H1 (cell line): Measurements from ENCODE around the gene OR51T1. TPM values are rescaled to one million over a fixed set of nuclear protein-coding genes. Genes with fewer than 3 reads are reported as not detected.

Experiments
- ASH2L ChIP-seq: fragments of 200-600, 300-600 bp; sonication (generic); IDR thresholded peaks from one replicate; pipeline ENCODE4 v1.7.1; 2017; ENCODE audit warnings: low read length
- ATF3 ChIP-seq: IDR thresholded peaks from 2 replicates; pipeline ENCODE4 v1.6.1; 2011; ENCODE audit warnings: low read depth, mild to moderate bottlenecking, low read length; ENCODE audit not compliant: insufficient read depth
- BCL11A ChIP-seq, 2 experiments: IDR thresholded peaks; one replicate each; pipeline ENCODE4 v1.6.1; 2011; ENCODE audit warnings: low read depth in 2 of 2, low read length in 2 of 2, mild to moderate bottlenecking in 2 of 2
- CHD7 ChIP-seq: fragments of 300-600 bp; sonication (generic); IDR thresholded peaks from 2 replicates; pipeline ENCODE4 v1.7.1; 2012; ENCODE audit warnings: low read length, moderate library complexity, mild to moderate bottlenecking, inconsistent platforms; ENCODE audit not compliant: insufficient replicate concordance
- EP300 ChIP-seq, 2 experiments: IDR thresholded peaks; 1 replicate in 1 of 2; 2 replicates in 1 of 2; pipeline ENCODE4 v1.6.1; 2011 to 2012; ENCODE audit warnings: low read depth in 2 of 2, low read length in 2 of 2, mild to moderate bottlenecking in 2 of 2, borderline replicate concordance in 1 of 2, inconsistent platforms in 1 of 2, moderate library complexity in 1 of 2
- JUND ChIP-seq: IDR thresholded peaks from 2 replicates; pipeline ENCODE4 v1.6.1; 2011; ENCODE audit warnings: mild to moderate bottlenecking, improper control_type of control experiment, low read length
- KDM5A ChIP-seq: fragments of 200-600 bp; IDR thresholded peaks from 2 replicates; pipeline ENCODE4 v1.7.1; 2012; ENCODE audit warnings: mild to moderate bottlenecking, low read length, inconsistent platforms, mixed read lengths
- POLR2AphosphoS5 ChIP-seq: IDR thresholded peaks from 2 replicates; pipeline ENCODE4 v1.6.1; 2011; ENCODE audit warnings: low read depth, low read length
- SP1 ChIP-seq: IDR thresholded peaks from 2 replicates; pipeline ENCODE4 v1.6.1; 2011; ENCODE audit warnings: low read depth, low read length
- TCF12 ChIP-seq: IDR thresholded peaks from 2 replicates; pipeline ENCODE4 v1.6.1; 2011; ENCODE audit warnings: low read depth, mild to moderate bottlenecking, low read length
- polyA plus RNA-seq, 7 experiments: library from polyadenylated mRNA; depleted of rRNA in 3 of 7; stranded (reverse) in 5 of 7; unstranded in 2 of 7; fragments of >200 nt in 5 of 7; fragments of 200-250 nt in 2 of 7; gene quantifications; 1 replicate in 5 of 7; 2 replicates in 1 of 7; 4 replicates in 1 of 7; pipeline versions ENCODE4 v1.2.1 to v1.2.3, GENCODE V29; 2011 to 2013; ENCODE audit warnings: missing spikeins in 2 of 7, mixed read lengths in 2 of 7
- total RNA-seq: library from RNA; stranded (reverse); fragmentation: NEBNext Ultra II Directional; extraction: Animal tissue kit (Norgen Biotek cat#: 25700); gene quantifications from 2 replicates; pipeline ENCODE4 v1.2.1, GENCODE V29; 2021
- TF ChIP-seq, protein P1 (sequence below): IDR thresholded peaks from 2 replicates; pipeline ENCODE4 v1.6.1; 2012; ENCODE audit warnings: inconsistent platforms

OR51T1 gene
- total and polyA plus RNA-seq, 2 of the 8 experiments (the other 6 are each of a cell fraction or from before 2014, with no cell fraction given) = not detected

DNA sequence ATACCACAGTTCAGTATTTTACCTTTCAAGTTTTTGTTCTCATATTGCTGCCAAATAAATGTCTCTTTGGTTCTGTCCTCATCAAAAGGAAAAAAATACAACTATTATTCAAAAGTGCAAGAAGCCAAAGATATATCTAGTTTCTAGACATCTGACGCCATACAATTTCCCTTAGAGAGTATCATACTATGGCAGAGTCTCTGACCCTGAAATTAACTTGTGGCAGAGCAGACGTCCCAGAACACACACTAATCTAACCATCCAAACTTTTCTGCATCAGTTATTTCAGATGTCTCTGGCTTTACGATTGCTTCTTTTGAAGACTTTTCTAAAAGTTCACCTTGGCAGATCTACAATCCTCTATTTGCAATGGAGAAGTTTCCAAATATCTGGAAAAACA lies 2.7 kb downstream of the OR51T1 start (continued):
- TF ChIP-seq CHD7 = no peak
- TF ChIP-seq BCL11A (IDR thresholded peaks at IDR 0.05; ENCODE audit: low read depth in 2 of 2, low read length in 2 of 2) = no peak
- no peak for TF ChIP-seq JUND
- no peak for TF ChIP-seq KDM5A
- TF ChIP-seq SP1 = no peak
- TF ChIP-seq EP300 (IDR thresholded peaks at IDR 0.05; ENCODE audit: borderline replicate concordance in 1 of 2, low read depth in 2 of 2, low read length in 2 of 2) = no peak
- TF ChIP-seq TCF12 = no peak
- no peak for TF ChIP-seq ASH2L
- TF ChIP-seq, protein P1, sequence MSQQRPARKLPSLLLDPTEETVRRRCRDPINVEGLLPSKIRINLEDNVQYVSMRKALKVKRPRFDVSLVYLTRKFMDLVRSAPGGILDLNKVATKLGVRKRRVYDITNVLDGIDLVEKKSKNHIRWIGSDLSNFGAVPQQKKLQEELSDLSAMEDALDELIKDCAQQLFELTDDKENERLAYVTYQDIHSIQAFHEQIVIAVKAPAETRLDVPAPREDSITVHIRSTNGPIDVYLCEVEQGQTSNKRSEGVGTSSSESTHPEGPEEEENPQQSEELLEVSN = no peak
- TF ChIP-seq ATF3 = no peak
- TF ChIP-seq POLR2AphosphoS5 = no peak
- TF ChIP-seq, all 59 proteins: peak for 0
